ENCODE results near the gene ETNPPL.
"Not testable (repeated sequence)": the region's sequence is repeated elsewhere in the genome, so short reads cannot be mapped to it uniquely, and the experiment has no call there.

The ETNPPL gene

DNA sequence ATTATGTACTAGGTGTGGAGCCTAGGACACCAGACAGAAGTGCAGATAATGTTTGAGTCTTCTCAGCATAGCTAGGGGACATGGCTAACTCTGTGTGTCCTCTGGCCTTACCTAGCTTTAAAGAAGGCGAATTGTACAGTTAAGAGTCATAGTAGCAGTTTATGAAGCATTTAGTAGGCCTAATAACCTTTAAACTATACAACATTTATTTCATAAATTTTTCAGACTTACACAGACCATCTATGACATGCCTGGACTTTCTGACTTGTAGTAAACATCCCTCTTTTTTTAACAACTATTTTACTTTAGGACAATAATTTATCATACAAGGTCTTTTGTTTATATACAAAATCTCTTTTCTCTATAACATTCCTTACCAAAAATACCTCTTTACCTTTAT lies 37.4 kb downstream of the ETNPPL start:
- H3K4me1 Mint-ChIP-seq = no peaks in the 10 kb centered on the region

DNA sequence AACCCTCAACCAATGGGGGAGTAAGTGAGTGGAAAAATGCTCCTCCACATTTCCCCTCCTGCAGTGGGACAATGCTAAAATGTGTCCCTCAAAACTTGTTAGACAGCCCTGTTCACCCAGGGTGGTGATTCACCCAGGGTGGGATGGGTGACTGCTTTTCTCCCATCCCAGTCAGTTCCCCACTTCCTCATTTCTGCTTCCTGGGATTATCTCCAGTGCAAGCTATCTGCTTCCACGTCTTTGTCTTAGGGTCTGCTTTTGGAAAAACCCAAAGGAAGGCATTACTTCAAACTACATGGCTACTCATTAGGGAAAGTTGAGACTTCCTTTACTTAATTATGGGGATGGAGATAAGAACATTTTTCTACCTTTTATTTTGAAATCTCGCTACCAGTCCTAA lies 45.5 kb downstream of the ETNPPL start:
- Mint-ChIP-seq H3K4me1 (no peaks in the 10 kb centered on the region), H3K27ac (no peak overlapping the region), H3K9me3 (peaks cover under 1% of the 10 kb centered on the region), H3K27me3 (ENCODE audit: low read depth) (no peaks in the 10 kb centered on the region), H3K36me3 (ENCODE audit: low read depth) (no peaks in the 10 kb centered on the region), H3K4me3 (no peak overlapping the region)
- TF ChIP-seq, protein P1, sequence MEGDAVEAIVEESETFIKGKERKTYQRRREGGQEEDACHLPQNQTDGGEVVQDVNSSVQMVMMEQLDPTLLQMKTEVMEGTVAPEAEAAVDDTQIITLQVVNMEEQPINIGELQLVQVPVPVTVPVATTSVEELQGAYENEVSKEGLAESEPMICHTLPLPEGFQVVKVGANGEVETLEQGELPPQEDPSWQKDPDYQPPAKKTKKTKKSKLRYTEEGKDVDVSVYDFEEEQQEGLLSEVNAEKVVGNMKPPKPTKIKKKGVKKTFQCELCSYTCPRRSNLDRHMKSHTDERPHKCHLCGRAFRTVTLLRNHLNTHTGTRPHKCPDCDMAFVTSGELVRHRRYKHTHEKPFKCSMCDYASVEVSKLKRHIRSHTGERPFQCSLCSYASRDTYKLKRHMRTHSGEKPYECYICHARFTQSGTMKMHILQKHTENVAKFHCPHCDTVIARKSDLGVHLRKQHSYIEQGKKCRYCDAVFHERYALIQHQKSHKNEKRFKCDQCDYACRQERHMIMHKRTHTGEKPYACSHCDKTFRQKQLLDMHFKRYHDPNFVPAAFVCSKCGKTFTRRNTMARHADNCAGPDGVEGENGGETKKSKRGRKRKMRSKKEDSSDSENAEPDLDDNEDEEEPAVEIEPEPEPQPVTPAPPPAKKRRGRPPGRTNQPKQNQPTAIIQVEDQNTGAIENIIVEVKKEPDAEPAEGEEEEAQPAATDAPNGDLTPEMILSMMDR (IDR thresholded peaks at IDR 0.05; ENCODE audit: unreplicated experiment in 3 of 3) = no peak

More for the DNA sequence above, 37.4 kb downstream of the ETNPPL start:
- Mint-ChIP-seq H3K36me3 (ENCODE audit: low read depth) (peaks cover 3% of the 10 kb centered on the region), H3K27ac (no peak overlapping the region), H3K27me3 (ENCODE audit: low read depth) (no peaks in the 10 kb centered on the region), H3K4me3 (no peak overlapping the region), H3K9me3 (peaks cover 23% of the 10 kb centered on the region)
- TF ChIP-seq, protein P1 (IDR thresholded peaks at IDR 0.05; ENCODE audit: unreplicated experiment in 3 of 3) = no peak

DNA sequence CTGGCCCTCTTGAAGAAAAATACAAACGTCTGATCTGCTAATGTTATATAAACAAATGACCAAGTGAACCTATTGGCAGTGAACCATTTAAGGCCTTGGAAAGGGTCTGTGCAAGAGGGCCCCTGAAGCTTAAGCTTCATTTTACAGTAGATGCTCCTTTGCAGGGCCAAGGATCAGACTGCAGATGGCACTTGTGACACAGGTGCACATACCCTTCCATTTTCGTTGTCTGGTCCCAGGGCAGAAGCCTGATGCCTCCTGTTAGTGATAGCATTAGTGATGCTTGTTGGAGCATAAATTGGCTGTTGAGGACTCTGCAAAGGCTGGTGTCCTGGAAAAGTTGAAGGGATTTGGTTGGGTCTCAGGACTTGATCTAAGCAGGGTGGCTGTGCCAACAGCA lies 46.5 kb downstream of the ETNPPL start:
- H3K4me3 Mint-ChIP-seq = no peak overlapping the region
- H3K27ac Mint-ChIP-seq = no peak overlapping the region
- H3K36me3 Mint-ChIP-seq (ENCODE audit: low read depth) = no peaks in the 10 kb centered on the region
- no peaks in the 10 kb centered on the region for H3K27me3 Mint-ChIP-seq (ENCODE audit: low read depth)
- no peaks in the 10 kb centered on the region for H3K9me3 Mint-ChIP-seq
- no peaks in the 10 kb centered on the region for H3K4me1 Mint-ChIP-seq
- TF ChIP-seq, protein P1 (IDR thresholded peaks at IDR 0.05; ENCODE audit: unreplicated experiment in 3 of 3) = no peak

DNA sequence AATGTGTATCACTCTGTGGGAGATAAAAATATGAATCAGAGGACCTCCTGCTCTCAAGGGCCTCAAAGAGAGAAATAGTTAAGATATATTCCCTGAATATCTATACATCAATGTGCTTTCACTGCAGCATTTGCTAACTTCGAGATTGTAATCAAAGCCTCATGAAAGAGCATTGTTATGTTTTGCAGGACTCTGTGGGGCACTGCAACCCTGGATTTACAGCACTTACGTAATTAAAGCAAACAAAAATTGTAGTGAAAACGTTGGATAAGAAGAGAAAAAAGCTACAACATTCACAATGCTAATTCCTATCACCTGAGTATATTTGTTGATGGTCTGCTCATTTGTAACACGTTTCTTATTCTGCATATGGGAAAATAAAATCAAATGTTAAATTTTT lies 48.0 kb downstream of the ETNPPL start:
- Mint-ChIP-seq H3K36me3 (ENCODE audit: low read depth) (no peaks in the 10 kb centered on the region), H3K27ac (no peak overlapping the region), H3K4me3 (no peak overlapping the region), H3K27me3 (ENCODE audit: low read depth) (no peaks in the 10 kb centered on the region), H3K9me3 (no peaks in the 10 kb centered on the region), H3K4me1 (no peaks in the 10 kb centered on the region)
- TF ChIP-seq, protein P1 (IDR thresholded peaks at IDR 0.05; ENCODE audit: unreplicated experiment in 3 of 3) = no peak

DNA sequence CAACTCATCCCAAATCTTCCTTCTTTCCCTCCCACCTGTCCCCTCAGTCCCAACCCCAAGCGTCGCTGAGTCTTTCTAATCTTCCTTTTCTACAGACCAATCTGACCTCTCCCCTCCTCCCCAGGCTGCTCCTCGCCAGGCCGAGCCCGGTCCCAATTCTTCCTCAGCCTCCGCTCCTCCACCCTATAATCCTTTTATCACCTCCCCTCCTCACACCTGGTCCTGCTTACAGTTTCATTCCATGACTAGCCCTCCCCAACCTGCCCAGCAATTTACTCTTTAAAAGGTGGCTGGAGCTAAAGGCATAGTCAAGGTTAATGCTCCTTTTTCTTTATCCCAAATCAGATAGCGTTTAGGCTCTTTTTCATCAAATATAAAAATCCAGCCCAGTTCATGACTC lies 52.3 kb downstream of the ETNPPL start:
- H3K27ac Mint-ChIP-seq; H3K36me3 Mint-ChIP-seq (ENCODE audit: low read depth); H3K4me3 Mint-ChIP-seq; H3K27me3 Mint-ChIP-seq (ENCODE audit: low read depth); H3K9me3 Mint-ChIP-seq; H3K4me1 Mint-ChIP-seq: not testable (repeated sequence)

DNA sequence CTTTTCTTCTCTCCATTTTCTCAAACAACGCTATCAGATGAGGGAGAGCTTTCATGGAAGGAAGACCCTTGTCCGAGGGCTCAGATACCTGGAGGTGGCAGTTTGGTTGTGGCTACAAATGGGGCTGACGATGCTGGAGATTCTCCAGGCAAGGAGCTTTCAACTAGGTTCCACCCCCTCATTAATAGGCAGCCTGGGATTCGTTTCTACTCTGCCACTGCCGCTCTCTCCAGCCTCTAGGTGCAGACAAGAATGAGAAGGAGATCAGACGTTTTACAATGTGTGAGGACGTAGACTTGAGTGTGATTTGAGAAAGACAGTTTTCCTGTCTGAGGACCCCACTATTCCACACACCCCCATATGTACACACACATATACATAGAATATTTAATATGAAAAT lies 53.1 kb downstream of the ETNPPL start:
- no peak overlapping the region for H3K4me3 Mint-ChIP-seq
- no peak overlapping the region for H3K27ac Mint-ChIP-seq

More for the DNA sequence above, 53.1 kb downstream of the ETNPPL start:
- TF ChIP-seq, protein P1 (IDR thresholded peaks at IDR 0.05; ENCODE audit: unreplicated experiment in 3 of 3) = no peak
- Mint-ChIP-seq H3K9me3 (no peaks in the 10 kb centered on the region), H3K36me3 (ENCODE audit: low read depth) (no peaks in the 10 kb centered on the region), H3K27me3 (ENCODE audit: low read depth) (peaks cover 9% of the 10 kb centered on the region), H3K4me1 (no peaks in the 10 kb centered on the region)

Measured in nephron (organoid).